GM21390 (cell line): ENCODE measurements around the gene NR2E3.
"Not testable (repeated sequence)": the region's sequence is repeated elsewhere in the genome, so short reads cannot be mapped to it uniquely, and the experiment has no call there.

Experiments used
- ATAC-seq: cut with Tn5 transposase; IDR thresholded peaks from one replicate; pipeline ENCODE4 v1.9.1; 2021; ENCODE audit not compliant: unreplicated experiment

The NR2E3 gene

DNA sequence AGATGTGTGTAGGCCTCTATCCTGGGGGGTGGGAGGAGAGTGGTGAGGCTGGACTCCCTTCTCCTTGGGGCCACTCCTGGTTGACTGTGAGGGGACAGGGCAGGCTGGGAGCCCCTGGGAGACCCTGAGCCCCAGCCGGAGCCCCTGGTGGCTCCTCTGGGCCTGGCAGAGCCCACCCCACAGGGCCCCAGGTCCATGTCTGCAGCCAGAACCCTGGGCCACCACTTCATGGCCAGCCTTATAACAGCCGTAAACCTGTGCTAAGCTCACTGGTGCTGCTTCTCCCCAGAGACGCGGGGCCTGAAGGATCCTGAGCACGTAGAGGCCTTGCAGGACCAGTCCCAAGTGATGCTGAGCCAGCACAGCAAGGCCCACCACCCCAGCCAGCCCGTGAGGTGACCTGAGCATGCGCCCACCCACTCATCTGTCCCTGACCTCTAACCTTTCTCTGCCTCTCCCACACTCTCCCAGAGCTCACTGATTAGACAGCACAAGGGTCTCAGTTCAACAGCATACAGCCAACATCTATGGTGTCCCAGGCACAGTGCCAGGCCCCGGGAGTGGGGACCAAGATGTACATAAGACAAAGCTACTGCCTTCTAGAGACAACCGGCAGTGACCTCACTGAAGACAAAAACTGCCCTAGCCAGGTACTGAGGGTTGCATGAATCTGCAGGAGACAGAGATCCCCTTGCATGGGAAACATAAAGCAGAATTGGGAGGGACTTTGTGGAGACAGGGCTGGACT, 3.5 kb downstream of the NR2E3 start:
- no peak for ATAC-seq

DNA sequence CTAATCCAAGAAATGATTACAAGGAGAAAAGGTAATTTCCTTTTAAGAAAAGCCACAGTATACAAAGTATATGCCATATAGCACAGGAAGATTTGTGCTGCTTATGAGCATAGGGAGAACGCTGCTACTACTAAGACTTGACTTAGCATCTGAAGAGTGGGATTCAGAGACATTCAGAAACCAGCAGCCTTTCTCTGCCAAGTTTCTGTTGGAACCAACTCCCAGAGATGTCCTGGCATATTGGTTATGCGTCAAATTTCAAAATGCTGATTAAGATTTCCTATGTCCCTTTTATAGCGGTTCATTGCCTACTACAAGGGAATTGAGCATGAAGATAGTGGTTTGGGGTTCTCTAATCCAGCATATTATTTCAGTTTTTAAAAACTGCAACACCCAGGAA, 4.9 kb downstream of the NR2E3 start:
- no peak for ATAC-seq

DNA sequence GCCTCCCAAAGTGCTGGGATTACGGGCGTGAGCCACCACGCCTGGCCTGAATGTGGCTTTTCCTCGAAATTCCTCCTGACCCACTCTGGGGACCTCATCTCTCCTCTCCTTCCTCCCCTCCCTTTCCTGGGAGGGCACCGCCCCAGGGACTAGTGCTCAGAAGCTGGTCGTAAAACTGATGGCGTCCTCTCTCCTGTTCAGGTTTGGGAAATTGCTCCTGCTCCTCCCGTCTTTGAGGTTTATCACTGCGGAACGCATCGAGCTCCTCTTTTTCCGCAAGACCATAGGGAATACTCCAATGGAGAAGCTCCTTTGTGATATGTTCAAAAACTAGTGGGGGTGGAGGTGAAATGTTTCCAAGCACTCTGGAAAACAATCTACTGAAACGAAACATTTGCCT, 7.0 kb downstream of the NR2E3 start:
- ATAC-seq, result no peak

DNA sequence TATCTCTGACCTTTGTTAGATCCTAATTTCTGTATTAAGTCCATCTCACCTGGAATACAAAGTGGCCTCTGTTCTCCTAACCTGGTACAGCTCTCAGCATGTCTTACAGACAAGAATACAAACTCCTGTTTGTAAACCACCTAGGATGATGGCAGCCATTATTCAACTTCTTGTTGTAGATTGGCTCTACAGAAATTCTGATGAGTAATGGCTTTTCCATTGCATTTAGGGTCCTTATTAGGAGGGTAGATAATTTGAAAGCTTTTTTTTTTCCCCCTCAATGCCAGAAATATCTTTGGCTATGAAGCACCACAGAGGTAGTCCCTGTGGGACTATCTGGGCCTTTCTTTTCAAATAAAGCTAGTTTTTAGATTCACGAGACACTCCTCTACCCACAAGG, 9.8 kb downstream of the NR2E3 start:
- ATAC-seq, result no peak

DNA sequence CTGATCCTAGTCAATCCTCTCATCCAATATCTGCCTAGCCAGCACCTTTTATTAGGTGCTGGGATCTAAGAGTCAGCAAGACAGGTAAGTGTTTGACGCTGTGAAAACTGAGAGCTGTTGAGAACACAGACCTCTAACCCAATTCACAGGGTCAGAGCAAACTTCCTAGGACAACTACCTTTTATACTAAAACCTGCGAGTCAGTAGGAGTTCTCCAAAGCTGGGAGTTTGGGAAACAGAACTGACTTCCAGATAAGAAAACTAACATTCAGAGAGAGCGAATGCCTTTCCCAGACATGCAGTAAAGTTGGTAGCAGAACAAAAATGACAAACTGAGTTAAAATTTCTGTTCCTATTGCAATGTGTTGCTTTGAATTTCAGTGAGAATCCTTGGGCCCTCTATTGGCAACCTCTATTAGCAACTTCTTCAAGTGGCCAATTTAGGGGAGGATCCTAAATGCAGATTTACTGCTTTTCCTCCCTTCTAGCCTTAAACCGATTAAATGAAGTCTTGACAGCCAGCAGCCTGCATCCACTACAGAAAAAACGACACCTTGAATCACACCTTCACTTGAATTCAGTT, 11.3 kb downstream of the NR2E3 start:
- no peak for ATAC-seq

- ATAC-seq, result no peak
These were observed 12.7 kb downstream of the NR2E3 start for GRCh38 chr15:71822890-71823630.

DNA sequence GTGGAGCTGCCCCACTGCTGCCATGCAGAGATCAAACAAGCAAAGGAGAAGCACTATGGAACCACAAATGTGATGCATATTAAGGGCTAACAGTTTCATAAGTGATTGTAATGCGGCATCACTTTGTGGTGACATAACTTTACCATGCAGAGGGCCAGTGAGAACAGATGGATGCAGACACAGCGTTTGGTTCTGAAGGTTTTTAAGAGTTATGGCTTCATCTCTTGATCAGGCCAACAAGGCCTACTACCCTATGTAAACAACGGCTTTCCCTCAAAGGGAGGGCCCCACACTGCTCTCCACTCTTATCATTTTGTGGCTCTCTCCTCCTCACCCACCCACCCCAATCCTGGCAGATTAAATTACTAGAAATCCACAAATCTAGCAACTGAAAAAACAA, 13.4 kb downstream of the NR2E3 start:
- no peak for ATAC-seq

DNA sequence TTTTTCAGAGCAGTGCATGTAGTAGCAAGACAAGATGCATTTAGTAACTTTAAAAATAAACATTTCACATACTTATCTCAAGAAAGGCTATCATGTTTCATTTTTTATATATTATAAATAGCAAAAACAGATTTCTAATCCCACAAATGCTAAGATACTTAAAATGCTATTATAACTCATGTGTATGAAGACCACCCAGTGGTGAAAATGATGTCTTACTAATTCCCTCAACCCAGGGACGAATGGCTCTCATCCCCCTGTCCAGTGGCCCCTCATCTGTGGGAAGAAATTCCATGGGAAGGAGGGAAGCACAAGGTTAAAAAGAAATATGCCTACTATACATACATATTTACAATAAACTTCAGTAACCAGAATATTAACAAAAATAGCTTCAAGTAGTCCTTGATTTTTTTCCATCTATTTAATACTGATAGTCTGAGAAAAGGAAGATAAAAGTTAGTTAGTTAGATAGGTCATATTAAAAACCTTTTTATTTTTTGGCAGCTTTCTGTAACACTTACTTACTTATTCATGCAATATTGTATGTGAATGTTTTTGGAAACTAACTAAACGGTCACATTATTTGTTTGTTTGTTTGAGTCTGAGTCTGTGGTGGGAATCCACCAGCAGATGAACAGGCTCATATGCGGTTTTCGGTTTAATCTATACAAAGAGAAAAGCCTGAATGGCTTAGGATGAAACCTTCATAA, 14.8 kb downstream of the NR2E3 start:
- ATAC-seq, result no peak

GRCh38 chr15:71826196-71826595, 15.8 kb downstream of the NR2E3 start:
- no peak for ATAC-seq

GRCh38 chr15:71830981-71831380, 20.6 kb downstream of the NR2E3 start:
- no peak for ATAC-seq

- ATAC-seq, result no peak
These were observed 31.2 kb downstream of the NR2E3 start for GRCh38 chr15:71841563-71841962.

- no peak for ATAC-seq
These were observed 34.6 kb downstream of the NR2E3 start for GRCh38 chr15:71844916-71845315.

DNA sequence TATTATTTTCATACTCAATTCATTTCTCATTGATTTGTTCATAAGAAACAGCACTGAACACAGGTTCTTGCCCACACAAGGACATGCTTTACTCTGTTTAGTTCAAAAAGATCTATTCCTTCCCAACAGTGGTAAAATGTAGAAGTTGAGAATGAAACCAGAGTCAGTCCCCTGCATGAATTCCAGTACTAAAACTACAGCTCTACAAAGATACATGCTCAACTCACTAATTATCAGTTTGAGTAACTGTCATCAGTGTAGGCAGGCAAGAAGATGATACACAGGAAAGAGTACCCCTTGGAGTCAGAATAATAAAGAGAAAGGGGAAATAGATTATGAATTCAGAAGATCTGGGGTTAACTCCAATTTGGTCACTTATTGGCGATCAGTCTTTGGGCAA, 43.2 kb downstream of the NR2E3 start:
- no peak for ATAC-seq

DNA sequence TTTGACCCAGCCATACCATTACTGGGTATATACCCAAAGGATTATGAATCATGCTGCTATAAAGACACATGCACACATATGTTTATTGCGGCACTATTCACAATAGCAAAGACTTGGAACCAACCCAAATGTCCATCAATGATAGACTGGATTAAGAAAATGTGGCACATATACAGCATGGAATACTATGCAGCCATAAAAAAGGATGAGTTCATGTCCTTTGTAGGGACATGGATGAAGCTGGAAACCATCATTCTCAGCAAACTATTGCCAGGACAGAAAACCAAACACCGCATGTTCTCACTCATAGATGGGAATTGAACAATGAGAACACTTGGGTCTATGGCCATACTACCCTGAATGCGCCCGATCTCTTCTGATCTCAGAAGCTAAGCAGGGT, 47.9 kb downstream of the NR2E3 start:
- ATAC-seq, result not testable (repeated sequence)
